HG03139 (cell line): ENCODE data around the gene HNRNPAB.
"Not testable (repeated sequence)": the region's sequence is repeated elsewhere in the genome, so short reads cannot be mapped to it uniquely, and the experiment has no call there.

Experiments
- ATAC-seq: cut with Tn5 transposase; IDR thresholded peaks from one replicate; pipeline ENCODE4 v1.9.1; 2021; ENCODE audit not compliant: unreplicated experiment

The HNRNPAB gene

GRCh38 chr5:178241231-178241663 is 36.9 kb downstream of the HNRNPAB start:
- ATAC-seq: no peak

- no peak for ATAC-seq
Measured at GRCh38 chr5:178241688-178242231, 37.4 kb downstream of the HNRNPAB start.

- ATAC-seq: no peak
Measured at GRCh38 chr5:178242416-178242815, 38.1 kb downstream of the HNRNPAB start.

- no peak for ATAC-seq
Measured at GRCh38 chr5:178244576-178244975, 40.2 kb downstream of the HNRNPAB start.

GRCh38 chr5:178245389-178245788 is 41.1 kb downstream of the HNRNPAB start:
- ATAC-seq: no peak

- ATAC-seq: no peak
Measured at GRCh38 chr5:178246624-178247279, 42.4 kb downstream of the HNRNPAB start.

GRCh38 chr5:178247481-178248456 is 43.4 kb downstream of the HNRNPAB start:
- ATAC-seq: no peak

- ATAC-seq: no peak
Measured at GRCh38 chr5:178248750-178249149, 44.4 kb downstream of the HNRNPAB start.

- ATAC-seq: no peak
Measured at GRCh38 chr5:178249191-178249989, 45.1 kb downstream of the HNRNPAB start.

GRCh38 chr5:178250263-178250662 is 45.9 kb downstream of the HNRNPAB start:
- ATAC-seq: no peak

- no peak for ATAC-seq
Measured at GRCh38 chr5:178252258-178252657, 47.9 kb downstream of the HNRNPAB start.

GRCh38 chr5:178253632-178254031 is 49.3 kb downstream of the HNRNPAB start:
- ATAC-seq: not testable (repeated sequence)

- ATAC-seq: no peak
Measured at GRCh38 chr5:178256746-178257145, 52.4 kb downstream of the HNRNPAB start.

- ATAC-seq: no peak
Measured at GRCh38 chr5:178257650-178258049, 53.3 kb downstream of the HNRNPAB start.

GRCh38 chr5:178259623-178260536 is 55.5 kb downstream of the HNRNPAB start:
- ATAC-seq: no peak
